GM18519 (cell line): ENCODE data around the gene ENTPD1.
A peak's percentile ranks its signal among the peaks of the same experiment; 100 is the strongest.
"Not testable (repeated sequence)": the region's sequence is repeated elsewhere in the genome, so short reads cannot be mapped to it uniquely, and the experiment has no call there.

Experiments used
- ATAC-seq: cut with Tn5 transposase; IDR thresholded peaks from one replicate; pipeline ENCODE4 v1.9.1; 2021; ENCODE audit warnings: mild to moderate bottlenecking, moderate library complexity; ENCODE audit not compliant: unreplicated experiment, low FRiP score

ENTPD1 gene

DNA sequence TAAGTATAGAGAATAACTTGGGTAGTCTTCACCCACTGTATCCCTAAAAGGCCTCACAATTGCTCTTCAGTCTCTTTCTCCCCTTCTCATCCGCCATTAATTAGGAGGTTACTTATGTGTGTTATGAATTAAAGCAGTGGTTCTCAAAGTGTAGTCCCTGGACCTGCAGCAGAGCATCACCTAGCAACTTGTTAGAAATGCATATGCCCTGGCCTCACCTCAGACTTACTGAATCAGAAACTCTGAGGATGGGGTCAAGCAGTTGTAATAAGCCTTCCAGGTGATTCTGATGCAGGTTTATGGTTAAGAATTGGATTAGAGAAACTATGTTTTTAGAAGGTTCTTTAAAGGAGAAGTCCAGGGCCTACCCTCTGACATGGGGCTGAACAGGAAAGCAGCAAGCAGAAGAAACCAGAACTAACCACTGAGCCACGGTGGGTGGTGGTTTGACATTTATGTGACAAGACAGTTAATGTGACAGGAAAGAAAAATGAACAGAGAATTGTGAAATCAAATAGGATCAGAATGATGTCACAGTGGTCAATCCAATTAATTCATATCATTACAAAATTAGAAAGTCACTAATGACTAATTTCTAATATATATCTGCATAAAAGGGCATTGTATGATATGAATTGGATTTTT lies 37.6 kb downstream of the ENTPD1 start:
- ATAC-seq, result no peak

DNA sequence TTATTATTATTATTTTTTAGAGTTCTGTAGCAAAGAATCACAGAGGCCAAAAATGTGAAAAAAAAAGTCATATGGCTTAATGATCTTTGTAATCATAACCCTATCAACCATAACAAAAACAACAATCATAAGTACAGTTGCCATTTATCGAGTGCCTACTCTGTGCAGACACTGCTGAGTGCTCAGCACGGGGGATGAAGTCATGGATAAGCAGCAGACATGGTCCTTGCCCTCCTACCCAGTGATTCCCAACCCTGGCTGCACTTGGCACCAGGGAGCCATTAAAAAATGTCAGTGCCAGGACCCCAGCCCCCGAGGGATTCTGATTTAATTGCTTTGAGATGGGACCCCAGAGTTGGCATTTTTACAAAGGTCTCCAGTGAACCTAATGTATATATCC lies 38.2 kb downstream of the ENTPD1 start:
- ATAC-seq, result no peak

- no peak for ATAC-seq
Observed at GRCh38 chr10:95795602-95796001, 39.6 kb downstream of the ENTPD1 start.

GRCh38 chr10:95796504-95796903 lies 40.5 kb downstream of the ENTPD1 start:
- no peak for ATAC-seq

DNA sequence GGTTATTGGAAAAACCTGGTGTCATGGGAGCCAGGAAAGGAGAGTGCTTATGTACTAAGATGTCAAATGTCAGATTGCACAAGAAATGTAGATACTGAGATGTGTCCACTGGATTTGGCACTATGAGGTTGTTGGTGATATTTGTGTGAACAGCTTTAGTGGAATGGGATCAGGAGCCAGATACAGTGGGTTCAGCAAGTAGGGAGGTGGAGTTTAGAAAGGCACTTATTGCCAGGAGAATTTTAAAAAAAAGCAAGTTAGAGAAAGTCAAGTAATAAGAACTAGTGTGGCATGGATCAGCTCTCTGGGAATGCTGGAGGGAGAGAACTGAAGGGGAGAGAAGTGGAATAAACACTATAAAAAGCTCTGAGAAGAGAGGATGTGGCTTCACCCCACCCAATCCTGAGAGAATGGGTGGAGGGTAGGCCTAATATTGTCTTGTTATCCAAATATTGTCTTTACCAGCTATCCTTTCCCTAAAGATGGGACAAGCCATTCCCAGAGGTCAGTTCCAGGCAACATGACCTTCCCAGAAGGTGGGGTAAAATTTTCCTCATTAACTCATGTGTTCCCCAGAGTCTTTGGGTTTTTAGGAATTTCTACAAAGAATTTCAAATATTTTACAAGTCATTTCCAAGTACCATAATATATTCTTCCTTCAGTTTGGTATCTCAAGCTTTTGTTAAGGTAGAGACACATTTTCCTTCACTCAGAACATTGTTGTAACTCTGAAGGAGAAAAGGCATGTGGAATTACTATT lies 42.3 kb downstream of the ENTPD1 start:
- ATAC-seq, result no peak

DNA sequence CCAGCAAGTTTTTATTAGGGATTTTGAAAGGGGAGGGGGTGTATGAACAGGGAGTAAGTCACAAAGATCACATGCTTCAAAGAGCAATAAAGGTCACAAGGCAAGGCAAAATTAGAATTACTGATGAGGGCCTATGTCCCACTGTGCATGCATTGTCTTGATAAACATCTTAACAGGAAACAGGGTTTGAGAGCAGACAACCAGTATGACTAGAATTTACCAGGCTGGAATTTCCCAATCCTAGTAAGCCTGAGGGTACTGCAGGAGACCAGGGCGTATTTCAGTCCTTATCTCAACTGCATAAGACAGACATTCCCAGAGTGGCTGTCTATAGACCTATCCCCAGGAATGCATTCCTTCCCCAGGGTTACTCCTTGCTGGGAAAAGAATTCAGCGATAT lies 44.3 kb downstream of the ENTPD1 start:
- not testable (repeated sequence) for ATAC-seq

DNA sequence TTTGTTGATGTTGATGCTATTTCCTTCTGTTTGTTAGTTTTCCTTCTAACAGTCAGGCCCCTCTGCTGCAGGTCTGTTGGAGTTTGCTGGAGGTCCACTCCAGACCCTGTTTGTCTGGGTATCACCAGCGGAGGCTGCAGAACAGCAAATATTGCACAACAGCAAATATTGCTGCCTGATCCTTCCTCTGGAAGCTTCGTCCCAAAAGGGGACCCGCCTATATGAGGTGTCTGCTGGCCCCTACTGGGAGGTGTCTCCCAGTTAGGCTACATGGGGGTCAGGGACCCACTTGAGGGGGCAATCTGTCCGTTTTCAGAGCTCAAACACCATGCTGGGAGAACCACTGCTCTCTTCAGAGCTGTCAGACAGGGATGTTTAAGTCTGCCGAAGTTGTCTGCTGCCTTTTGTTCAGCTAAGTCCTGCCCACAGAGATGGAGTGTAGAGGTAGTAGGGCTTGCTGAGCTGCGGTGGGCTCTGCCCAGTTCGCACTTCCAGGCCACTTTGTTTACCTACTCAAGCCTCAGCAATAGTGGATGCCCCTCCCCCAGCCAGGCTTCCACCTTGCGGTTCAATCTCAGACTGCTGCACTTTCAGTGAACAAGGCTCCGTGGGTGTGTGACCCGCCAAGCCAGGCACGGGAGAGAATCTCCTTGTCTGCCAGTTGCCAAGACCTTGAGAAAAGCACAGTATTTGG lies 50.9 kb downstream of the ENTPD1 start:
- not testable (repeated sequence) for ATAC-seq

GRCh38 chr10:95808705-95809308 lies 52.8 kb downstream of the ENTPD1 start:
- not testable (repeated sequence) for ATAC-seq

DNA sequence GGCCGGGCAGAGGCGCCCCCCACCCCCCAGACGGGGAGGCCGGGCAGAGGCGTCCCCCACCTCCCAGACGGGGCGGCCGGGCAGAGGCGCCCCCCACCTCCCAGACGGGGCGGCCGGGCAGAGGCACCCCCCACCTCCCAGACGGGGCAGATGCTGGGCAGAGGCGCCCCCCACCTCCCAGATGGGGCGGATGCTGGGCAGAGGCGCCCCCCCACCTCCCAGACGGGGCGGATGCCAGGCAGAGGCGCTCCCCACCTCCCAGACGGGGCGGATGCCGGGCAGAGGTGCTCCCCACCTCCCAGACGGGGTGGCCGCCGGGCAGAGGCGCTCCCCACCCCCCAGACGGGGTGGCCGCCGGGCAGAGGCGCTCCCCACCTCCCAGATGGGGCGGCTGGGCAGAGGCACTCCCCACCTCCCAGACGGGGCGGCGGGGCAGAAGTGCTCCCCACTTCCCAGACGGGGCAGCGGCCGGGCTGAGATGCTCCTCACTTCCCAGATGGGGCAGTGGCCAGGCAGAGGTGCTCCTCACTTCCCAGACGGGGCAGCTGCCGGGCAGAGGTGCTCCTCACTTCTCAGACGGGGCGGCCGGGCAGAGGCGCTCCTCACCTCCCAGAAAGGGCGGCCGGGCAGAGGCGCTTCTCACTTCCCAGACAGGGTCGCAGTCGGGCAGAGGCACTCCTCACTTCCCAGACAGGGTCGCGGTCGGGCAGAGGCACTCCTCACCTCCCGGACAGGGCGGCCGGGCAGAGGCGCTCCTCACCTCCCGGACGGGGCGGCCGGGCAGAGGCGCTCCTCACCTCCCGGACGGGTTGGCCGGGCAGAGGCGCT lies 53.6 kb downstream of the ENTPD1 start:
- ATAC-seq, result no peak

DNA sequence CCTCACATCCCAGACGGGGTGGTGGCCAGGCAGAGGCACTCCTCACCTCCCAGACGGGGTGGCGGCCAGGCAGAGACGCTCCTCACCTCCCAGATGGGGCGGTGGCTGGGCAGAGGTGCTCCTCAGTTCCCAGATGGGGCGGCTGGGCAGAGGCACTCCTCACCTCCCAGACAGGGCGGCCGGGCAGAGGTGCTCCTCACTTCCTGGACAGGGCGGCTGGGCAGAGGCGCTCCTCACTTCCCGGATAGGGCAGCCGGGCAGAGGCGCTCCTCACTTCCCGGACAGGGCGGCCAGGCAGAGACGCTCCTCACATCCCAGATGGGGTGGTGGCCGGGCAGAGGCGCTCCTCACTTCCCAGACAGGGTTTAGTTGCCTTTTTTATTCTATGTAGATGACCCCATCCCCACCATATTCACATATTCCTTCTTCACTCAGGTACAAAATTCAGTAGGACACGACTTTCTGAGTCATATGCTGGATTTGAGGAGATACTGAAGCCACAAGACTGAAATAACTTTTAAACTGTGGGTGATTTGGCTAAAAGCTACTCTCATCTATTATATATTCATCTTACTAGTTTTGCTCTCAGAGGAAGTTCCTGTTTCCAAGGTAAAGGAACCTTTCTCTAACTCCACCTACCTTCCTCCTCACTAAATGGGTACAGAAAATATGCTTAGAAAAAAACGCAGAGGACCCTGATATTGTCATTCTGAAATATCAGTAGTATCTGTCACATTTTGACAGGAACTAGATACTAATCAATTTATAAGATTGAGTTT lies 54.4 kb downstream of the ENTPD1 start:
- no peak for ATAC-seq

GRCh38 chr10:95813054-95813685 lies 57.2 kb downstream of the ENTPD1 start:
- no peak for ATAC-seq

DNA sequence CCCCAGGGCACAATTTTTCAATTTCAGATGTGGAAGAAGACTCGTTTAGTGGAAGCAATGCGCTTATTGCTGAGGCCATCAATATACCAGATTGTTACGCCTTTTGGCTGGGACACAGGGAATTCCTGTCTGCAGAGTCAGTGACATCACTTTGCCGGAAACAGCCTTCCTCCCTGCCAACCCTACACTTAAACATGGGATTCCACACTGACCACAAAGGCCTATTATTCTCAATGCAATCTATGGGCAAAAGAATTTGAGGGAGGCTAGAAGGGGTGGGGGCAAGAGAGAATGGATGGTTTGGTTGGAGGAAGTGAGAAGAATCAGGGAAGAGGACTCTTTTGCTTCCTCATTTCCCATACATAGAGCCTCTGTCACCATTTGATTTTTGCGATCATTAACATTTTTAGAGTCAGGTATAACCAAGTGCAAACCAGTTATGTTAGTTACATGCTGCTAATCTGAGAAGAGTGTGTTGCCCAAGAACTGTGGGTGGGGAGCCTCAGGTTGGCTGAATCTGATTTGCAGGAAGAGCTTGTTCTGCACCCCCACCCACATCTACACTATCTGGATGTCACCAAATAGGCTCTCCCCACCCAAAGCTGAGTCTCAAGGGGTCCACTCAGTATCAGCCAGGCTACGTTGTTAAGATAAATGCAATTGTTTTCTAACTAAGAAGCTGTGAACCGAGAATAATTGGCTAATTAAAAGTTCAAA lies 58.2 kb downstream of the ENTPD1 start:
- no peak for ATAC-seq

DNA sequence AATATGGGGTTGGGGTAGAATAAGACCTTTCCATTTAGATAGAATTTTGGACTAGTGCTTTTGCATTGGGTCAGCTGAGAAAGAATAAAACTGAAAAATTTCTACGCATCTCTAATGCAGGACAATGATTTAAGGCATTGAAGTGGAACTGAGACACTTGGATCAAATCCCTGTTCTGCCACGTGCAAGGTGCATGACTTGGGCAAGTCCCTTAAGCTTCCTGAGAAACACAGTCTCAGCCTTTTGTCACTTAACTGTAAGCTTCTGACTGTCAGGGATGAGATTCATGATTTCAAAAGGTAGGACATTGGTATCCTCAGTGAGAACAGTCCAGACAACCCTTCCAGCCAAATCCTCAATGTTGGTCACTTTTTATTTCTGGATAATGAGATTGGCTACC lies 59.2 kb downstream of the ENTPD1 start:
- no peak for ATAC-seq

GRCh38 chr10:95815701-95816240 lies 59.8 kb downstream of the ENTPD1 start:
- no peak for ATAC-seq

- ATAC-seq, result no peak
Observed at GRCh38 chr10:95818010-95818409, 62.0 kb downstream of the ENTPD1 start.

- ATAC-seq, result no peak
Observed at GRCh38 chr10:95818668-95819067, 62.7 kb downstream of the ENTPD1 start.

- no peak for ATAC-seq
Observed at GRCh38 chr10:95819620-95820329, 63.8 kb downstream of the ENTPD1 start.

DNA sequence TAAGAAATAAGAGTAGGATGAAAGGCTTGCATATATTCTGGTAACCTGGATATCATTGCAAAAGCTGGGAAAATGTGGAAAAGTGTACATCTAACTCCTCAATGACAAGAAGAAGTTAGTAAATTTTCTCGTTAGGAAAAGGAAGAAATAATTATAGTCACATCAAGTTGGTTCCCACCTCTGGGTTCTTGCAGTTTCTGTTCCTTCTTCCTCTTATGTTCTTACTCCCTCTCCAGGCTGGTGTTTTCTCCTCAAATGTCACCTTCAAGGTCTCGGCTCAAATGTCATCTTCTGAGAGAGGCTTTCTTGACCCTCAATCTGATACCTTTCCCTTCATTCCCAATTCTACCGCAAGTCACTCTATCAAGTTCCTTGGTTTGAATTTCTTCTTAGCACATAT lies 64.4 kb downstream of the ENTPD1 start:
- ATAC-seq, result peak; percentile 33
